ENCODE measurements around the gene ZNF467.

Gene ZNF467

DNA sequence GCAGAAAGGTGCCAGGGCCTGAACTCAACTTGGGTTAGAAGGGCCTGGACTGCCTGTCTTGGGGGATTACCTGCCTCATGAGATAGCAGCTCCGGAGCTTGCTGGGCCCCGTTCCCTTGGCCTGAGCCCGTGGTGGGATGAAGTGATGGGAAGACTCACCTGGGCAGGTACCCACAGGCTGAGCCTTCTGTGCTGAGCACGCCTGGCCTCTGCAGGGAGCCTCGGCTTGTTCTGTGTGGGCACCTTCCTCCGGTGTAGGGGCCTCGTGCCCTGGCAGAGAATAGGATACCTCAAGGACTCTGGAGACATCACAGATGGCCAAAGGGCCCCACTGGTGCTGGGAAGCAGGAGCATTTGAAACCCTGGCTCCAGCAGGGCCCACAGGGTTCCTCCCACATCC, 4.5 kb downstream of the ZNF467 start:
- no peak for DNase-seq

DNA sequence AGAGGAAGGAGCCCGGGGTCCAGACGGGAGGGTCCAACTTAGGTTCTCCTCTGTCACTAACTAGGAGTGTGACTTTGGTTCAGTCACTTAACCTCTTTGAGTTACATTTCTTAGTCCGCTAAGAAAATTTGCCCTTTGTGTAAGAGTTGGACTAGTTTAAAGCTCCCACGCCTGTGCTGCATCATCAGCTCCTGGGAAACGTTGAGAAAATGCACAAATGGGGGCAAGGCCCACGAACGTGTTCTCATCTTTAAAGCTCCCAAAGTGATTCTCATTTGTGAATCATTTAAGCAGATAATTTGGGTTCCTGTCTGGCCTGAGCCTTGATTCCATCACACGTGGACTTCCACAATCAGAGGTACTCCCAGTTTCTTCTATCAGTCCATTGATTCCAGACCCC, 6.3 kb downstream of the ZNF467 start:
- DNase-seq, result no peak

GRCh38 chr7:149766135-149766675, 7.2 kb downstream of the ZNF467 start:
- no peak for DNase-seq

DNA sequence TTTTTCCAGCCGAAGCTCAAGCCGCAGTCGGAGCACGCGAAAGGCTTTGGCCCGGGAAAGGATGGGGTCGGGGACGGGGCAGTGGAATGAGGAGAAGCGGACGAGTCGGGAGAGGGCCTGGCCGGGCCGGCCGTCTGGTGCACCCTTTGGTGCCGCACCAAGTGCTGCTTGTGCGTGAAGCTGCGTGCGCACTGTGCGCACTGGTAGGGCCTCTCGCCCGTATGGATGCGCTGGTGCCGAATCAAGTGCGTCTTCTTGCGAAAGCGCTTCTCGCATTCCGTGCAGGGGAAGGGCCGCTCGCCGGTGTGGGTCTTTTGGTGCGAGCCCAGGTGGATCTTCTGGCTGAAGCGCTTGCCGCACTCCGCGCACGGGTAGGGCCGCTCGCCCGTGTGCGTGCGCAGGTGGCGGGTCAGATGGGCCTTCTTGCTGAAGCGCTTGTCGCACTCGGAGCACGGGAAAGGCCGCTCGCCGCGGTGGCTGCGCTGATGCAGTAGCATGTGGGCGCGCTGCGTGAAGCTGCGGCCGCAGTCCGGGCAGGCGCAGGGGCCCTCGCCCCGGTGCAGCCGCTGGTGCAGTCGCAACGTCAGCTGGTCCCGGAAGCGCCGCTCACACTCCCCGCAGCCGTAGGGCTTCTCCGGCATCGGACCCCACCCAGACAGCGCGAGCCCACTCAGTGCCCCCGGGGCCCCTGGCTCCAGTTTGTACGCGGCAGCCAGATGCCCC, 7.8 kb downstream of the ZNF467 start:
- no peak for DNase-seq

DNA sequence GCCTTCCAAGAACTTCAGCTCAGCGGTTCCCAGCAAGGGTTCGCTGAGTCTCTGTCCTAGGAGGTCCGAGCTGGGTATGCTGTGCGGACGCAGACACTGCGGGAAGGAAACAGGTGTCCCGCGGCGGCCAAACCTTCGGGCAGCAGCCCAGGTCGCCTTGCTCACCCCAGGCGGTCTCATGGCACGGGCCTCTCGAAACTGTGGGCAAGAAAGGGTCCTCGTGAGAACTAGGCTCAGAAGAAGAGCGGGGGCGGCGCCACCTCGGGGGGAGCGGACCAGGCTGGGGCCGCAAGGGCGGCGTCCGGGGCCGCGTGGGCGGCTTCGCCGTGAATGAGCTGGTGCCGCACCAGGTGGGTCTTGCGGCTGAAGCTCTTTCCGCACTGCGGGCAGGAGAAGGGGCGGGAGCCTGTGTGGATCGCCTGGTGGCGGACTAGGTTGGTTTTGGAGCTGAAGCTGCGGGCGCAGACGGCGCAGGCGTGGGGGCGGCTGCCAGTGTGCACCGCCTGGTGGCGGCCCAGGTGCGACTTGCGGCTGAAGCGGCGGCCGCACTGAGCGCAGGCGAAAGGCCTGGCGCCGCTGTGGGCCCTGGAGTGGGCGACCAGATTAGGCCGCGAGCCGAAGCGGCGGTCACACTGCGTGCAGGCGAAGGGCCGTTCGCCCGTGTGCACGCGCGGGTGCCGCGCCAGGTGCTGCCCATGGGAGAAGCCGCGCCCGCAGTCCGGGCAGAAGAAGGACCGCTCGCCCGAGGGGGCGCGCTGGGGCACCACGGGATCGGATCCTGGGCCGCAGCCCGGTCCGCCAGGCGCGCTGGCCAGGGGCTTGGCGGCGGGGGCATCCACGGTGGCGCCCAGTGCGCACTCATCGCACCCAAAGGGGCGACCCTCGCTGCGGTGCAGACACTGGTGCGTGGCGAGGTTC, 8.6 kb downstream of the ZNF467 start:
- DNase-seq, result no peak

DNA sequence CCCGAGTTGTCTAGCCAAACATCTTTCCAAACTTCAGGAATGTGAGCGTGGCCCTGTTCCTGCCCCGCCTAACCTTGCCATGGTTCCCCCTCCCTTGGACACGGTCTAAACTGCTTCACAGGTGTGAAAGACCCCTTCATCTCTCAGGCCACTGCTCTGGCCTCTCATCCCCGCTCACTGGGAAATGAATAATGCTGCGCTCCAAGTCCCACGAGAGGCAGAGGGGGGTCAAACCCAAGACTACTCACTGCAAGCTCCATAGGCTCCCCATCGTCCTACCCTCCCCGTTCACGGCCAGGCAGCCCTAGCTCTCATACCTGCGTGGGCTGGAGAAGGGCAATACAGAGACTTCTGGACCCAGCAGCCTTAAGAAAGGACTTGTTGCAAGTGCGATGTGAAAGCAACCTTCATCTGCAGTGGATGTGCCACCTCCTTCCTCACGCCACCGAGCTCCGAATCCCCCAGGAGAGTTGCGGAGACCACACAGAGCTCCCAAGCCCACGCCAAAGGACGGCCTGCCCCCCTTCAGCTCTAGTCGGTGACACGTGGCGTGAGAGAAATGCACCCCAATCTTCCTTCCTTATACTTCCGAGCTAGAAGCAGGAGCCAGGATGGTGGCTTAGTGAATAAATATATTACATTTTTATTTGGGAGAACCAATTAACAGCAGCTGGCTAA, 9.7 kb downstream of the ZNF467 start:
- no peak for DNase-seq

- DNase-seq, result no peak
These were observed 10.8 kb downstream of the ZNF467 start for GRCh38 chr7:149762610-149763009.

GRCh38 chr7:149762089-149762488, 11.3 kb downstream of the ZNF467 start:
- DNase-seq, result no peak

GRCh38 chr7:149761307-149761706, 12.1 kb downstream of the ZNF467 start:
- DNase-seq, result no peak

- DNase-seq, result no peak
These were observed 12.8 kb downstream of the ZNF467 start for GRCh38 chr7:149760538-149760937.

- DNase-seq, result no peak
These were observed 14.1 kb downstream of the ZNF467 start for GRCh38 chr7:149759093-149759860.

DNA sequence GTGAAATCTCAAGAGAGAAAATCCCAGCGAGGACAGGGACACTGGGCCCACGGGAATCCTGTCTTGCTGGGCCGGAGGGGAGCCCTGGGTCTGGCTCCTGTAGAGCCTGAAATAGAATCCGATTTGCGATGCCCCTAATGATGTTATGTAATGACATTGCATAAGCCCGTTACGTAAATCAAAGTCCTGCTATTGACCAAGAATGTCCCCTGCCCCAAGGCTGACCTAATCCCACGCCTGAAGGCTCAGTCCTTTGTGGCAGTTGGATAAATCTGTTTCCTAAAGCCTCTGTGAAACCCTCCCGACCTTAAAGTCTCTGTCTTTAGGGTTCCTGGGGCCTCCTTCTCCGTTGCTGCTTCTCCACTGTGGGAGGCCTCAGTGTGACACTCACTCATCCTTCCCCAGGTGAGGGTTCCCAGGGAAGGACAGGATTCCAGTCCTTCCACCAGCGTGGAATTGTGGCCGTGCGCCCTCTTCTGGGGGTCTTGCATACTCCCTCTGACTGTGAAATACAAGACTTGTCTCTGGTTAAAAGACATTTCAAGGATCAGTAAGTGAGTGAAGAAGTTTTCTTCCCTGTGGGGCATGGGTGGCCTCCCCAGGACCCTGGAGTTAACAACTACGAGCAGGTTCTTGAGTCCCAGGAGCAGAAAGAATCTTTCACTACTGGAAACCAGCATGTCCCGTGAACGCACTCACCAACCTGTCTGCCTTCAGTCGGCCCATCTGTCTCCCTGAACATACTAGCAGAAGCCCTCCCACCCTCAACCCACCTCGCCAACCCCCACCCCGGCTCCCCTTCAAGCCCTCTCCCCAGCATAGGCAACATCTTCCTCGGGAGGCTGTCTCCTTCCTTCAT, 19.8 kb downstream of the ZNF467 start:
- no peak for DNase-seq

GRCh38 chr7:149752646-149753045, 20.7 kb downstream of the ZNF467 start:
- no peak for DNase-seq

DNA sequence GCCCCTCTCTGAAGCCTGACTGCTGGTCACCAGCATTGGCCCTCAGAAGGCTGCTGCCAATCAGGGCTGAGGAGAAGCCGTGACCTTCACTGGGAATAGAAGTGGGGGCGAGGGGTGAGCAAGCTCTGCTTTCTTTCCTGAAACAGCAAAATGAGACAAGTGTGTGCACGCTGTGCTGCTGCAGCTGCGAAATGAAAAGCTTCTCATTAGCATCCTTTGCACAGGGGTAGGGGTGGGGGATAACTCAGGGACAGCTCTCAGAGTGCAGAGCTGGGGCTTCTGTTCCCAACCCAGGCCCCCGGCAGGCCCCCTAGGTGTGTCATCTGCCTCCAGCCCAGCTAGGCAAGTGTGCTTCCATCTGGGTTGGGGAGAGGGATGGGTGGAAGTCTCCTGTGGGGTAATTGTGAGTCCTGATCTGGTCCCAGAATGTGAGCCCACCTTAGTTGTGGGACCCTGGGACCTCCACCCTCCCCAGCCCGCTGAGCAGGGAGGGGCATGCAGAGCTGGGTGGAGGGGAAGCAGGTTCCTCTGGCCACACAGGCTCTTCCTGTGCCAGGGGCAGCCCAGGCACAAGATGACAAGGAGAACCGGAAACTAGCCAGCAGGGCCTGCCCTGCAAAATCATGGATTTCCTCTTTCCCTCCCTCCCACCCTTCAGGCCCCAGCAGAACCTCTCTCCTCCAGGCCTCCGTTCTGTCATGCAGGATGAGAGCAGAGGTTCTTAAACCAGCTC, 22.2 kb downstream of the ZNF467 start:
- DNase-seq, result no peak

DNA sequence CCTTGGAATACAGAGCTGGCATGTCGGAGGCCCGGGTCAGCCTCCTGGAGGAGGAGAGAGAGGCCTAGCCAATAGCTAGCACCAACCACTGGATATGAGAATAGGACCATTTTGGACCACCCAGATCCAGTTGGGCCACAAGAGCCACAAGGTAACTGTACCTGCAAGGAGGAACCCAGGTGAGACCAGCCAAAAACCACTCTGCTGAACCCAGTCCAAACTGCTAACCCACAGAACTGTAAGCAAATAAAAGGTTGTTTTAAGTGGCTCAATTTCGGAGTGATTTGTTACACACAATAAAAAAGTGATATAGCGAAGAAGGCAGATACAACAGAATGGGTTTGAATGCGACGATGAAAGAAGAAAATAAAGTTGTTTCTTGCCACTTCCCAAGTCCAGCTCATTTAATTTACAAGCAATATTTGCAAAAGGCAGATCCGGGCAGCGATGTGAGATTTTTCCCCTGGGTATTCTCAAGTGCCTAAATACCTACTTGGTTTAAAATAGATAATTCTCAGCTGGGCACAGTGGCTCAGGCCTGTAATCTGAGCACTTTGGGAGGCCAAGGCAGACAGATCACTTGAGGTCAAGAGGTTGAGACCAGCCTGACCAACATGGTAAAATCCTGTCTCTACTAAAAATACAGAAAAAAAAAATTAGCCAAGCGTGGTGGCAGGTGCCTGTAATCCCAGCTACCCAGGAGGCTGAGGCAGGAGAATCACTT, 23.1 kb downstream of the ZNF467 start:
- no peak for DNase-seq

DNA sequence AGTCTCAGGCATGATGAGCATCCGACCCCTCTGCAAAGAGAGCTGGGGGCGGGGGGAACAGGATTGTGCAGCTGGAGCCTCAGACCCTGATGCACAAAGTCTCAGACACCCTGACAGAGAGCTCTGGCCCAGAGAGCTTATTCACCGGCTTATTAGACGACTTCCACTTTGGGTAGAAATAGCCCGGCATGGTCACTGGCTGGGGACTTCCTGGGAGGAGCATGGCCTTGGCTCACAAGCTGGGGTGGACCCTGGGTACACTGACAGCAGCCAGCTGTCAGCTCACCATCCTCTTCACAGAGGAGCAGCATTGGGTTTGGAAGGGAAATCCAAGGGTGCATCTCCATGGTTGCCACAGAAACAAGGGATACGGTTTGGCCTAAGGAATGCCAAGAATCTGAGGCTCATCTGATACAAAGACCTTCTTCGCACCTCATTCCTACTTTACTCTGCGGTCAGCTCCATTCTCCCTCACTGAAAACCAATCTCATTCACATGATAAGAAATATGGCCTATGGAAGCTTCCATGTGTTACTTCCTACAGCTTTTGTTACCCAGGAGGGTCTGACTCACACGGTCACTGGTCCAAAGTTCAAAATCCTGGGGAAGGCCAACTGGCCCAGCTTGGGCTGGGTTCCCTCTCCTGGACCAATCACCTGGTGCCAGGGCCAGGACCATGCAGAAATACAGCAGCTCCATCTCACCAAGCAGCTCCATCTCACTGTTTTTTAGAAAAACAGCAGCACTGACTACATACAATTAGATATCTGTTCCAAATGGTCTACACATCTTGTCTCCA, 25.1 kb downstream of the ZNF467 start:
- no peak for DNase-seq

- no peak for DNase-seq
These were observed 29.7 kb downstream of the ZNF467 start for GRCh38 chr7:149743476-149744255.

DNA sequence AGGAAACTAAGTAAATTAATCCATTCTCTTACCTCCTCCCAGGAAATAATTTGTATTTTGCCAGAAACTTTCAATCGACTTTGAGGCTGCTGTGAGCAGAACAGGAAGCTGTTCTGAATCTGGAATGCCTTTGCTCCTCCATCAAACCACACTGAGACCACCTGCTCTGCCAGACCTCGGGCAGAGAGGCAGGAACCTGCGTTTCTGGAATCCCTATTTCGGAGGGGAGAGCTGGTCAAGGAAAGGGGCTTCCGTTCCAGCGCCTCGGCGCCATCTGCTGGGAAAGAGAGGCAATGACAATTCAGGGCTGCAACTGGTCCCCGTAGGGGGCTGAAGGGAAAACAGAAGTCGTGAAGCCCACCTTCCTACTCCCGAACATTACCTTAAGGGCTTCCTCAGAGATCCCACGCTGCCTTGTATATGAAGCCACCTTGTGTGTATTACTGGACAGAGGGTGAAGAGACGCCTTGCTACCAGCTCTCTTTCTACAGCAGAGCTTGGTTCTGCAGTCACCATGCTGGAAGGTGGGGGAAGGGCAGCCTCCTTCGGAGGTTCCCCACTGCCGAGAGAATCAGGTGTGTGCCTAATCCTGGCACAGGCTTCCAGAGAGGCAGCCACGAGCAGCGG, 31.2 kb downstream of the ZNF467 start:
- DNase-seq, result peak; percentile 79

All from femur (tissue), 1 donor.